Fibroblast of mammary gland (primary cell): ENCODE results near the gene PELI1.

Source experiments
- DNase-seq: peaks from one replicate; pipeline ENCODE4 v3.0.0-alpha.2; 2010; ENCODE audit warnings: low read depth
- H3K4me3 ChIP-seq: 2 replicates; pipeline ENCODE4 v1.5.1; 2011; ENCODE audit warnings: low read depth, mild to moderate bottlenecking, low read length, moderate library complexity; ENCODE audit not compliant: control insufficient read depth
- CTCF ChIP-seq: conservative IDR thresholded peaks from 2 replicates; pipeline ENCODE4 v1.5.1; 2011; ENCODE audit warnings: low read depth, low read length, inconsistent platforms; ENCODE audit not compliant: control insufficient read depth, insufficient read depth

PELI1 gene

DNA sequence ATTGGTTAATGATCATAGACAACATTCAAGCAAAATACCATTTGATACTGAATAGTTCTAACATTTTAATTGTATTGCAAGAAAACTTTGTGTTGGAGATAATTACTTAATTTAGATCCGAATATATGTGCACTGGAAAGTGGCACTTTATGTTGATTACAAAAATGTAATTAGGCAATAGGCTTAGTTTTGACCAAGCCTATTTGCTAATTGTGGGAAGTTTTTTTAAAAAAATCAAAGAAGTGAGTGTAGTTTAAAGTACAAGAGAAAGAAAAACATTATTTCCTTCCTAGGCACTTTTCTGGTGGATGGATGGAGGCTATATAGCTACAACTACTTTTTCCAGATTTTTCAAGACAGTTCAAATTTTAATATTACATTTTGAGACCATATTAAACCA lies 18.3 kb upstream of the PELI1 start:
- no peak overlapping the region for H3K4me3 ChIP-seq
- DNase-seq: no peak
- TF ChIP-seq CTCF: no peak

DNA sequence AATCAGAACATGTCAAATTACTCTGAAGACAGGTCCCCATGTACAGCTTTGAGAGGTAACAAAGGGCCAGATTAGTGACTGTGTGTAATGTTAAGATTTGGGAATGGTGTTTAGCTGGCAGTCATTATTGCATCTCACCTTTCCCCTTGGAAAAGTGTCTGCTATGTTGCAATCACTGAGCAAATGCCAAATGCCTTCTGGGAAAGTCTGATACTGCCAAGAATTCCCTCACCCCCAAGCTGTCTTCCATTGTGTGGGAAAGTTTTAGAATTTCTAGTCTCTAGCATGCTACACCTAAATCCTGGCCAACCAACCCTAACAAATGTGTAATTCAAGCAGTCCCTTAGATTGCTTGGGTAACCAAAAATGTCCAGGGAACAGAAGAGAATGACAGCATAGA lies 13.6 kb upstream of the PELI1 start:
- H3K4me3 ChIP-seq: no peak overlapping the region
- TF ChIP-seq CTCF: no peak
- DNase-seq: peak; percentile 75

DNA sequence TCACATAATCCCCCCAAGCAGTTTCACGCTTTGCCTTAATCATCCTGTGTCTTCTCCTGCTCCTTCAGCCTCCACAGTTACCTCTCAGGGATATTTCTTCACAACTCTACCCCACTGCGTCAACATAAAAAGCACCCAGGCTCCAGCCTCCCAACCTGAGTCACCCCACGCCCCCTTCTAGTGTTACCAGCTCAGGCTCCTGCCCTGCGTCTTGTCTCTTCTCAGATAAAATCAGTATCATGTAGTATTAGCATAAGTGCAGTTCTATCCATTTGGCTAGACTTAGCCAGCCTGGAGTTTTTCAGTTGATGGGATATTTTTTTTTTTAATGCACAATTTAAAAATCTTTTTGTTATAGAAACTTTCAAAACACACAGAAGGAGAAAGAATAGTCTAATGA lies 9.6 kb upstream of the PELI1 start:
- no peak for DNase-seq
- no peak overlapping the region for H3K4me3 ChIP-seq

GRCh38 chr2:64151476-64151875 lies 7.3 kb upstream of the PELI1 start:
- H3K4me3 ChIP-seq: no peak overlapping the region
- TF ChIP-seq CTCF: no peak
- no peak for DNase-seq

More for the DNA sequence above, 9.6 kb upstream of the PELI1 start:
- TF ChIP-seq CTCF: no peak

- no peak for TF ChIP-seq CTCF
- H3K4me3 ChIP-seq: no peak overlapping the region
- no peak for DNase-seq
Measured at GRCh38 chr2:64145714-64146113, 1.5 kb upstream of the PELI1 start.

GRCh38 chr2:64145119-64145518 lies 899 bp upstream of the PELI1 start:
- DNase-seq: no peak
- no peak overlapping the region for H3K4me3 ChIP-seq
- no peak for TF ChIP-seq CTCF
